ENCODE data around the gene CCDC92B. TPM values are rescaled to one million over a fixed set of nuclear protein-coding genes. Genes with fewer than 3 reads are reported as not detected.
"Not testable (repeated sequence)": the region's sequence is repeated elsewhere in the genome, so short reads cannot be mapped to it uniquely, and the experiment has no call there.

The CCDC92B gene
- under 1 TPM; 0.13 to 0.46 (median 0.24) TPM for polyA plus RNA-seq (ENCODE audit: insufficient read depth in 1 of 5, insufficient read length in 5 of 5, low replicate concordance in 1 of 5)
- long read RNA-seq, donor 1, result 0 reads
- long read RNA-seq, donor 2, result 0 reads
- long read RNA-seq, donor 3, result 0 reads
- long read RNA-seq, donor 4, result 0 reads
- long read RNA-seq, donor 5, partial matches to known transcripts, result 0 of 2 reads
- long read RNA-seq, donor 5, other reads (novel, unspliced or antisense), result 0 of 2 reads
- long read RNA-seq, donor 6, partial matches to known transcripts, result 0 of 1 reads
- long read RNA-seq, donor 6, other reads (novel, unspliced or antisense), result 0 of 1 reads
- long read RNA-seq, donor 7, partial matches to known transcripts, result 0 of 1 reads
- long read RNA-seq, donor 7, other reads (novel, unspliced or antisense), result 0 of 1 reads
- long read RNA-seq, donor 8, result 0 reads

GRCh38 chr17:2749058-2749783 is at the start of gene CCDC92B:
CCDC92B (minus strand) TSS chr17:2749652; CDS start chr17:2735145, 14,507 bp downstream.
- DNase-seq, result no peak

- no peak for DNase-seq
Observed at GRCh38 chr17:2798678-2799077, 49.2 kb upstream of the CCDC92B start.

DNA sequence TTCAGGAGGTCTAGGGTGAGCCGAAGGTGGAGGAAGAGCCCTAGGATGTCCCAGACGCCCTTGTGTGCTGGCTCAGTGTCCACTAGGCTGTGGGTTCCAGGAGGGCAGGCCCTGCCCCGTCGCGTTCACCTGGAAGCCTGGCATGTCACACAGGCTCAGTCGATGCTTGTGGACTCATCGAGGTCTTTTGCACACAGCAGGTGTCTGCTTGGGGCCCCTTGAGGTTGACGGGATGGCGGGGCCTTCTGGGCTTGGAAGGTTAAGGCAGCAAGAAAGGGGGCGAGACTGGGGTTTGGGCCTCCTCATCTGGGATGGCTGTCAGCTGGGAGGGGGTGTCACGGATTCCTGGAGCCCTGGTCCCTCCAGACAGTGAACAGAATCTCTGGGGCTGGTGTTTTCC is 48.7 kb upstream of the CCDC92B start:
- DNase-seq, result no peak

- no peak for DNase-seq
Observed at GRCh38 chr17:2797637-2798036, 48.2 kb upstream of the CCDC92B start.

DNA sequence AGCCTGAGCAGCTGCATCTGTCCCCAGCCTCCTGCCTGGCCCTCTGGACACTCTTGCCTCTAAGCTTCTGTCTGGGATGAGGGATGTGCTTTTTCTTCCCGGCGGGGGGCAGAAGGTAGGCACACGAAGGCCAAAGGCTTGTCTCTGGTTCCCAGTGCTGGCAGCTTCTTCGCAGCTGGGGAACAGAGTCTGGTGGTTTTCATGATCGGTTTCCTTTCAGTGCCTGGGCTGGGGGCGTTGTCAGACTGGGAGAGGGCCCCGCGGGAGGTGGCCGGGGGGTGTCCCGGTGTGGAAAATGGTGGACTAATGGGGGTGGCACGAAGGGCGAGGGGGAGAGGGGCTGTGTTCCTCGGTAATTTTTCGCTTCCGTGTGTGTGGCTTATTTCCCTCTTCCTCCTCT is 47.8 kb upstream of the CCDC92B start:
- no peak for DNase-seq

- no peak for DNase-seq
Observed at GRCh38 chr17:2796164-2797125, 47.0 kb upstream of the CCDC92B start, which contains the start of gene RAP1GAP2. RAP1GAP2 (plus strand) TSS chr17:2796438; CDS start chr17:2796528, 90 bp downstream.

GRCh38 chr17:2795441-2796163 is 46.1 kb upstream of the CCDC92B start:
- no peak for DNase-seq

DNA sequence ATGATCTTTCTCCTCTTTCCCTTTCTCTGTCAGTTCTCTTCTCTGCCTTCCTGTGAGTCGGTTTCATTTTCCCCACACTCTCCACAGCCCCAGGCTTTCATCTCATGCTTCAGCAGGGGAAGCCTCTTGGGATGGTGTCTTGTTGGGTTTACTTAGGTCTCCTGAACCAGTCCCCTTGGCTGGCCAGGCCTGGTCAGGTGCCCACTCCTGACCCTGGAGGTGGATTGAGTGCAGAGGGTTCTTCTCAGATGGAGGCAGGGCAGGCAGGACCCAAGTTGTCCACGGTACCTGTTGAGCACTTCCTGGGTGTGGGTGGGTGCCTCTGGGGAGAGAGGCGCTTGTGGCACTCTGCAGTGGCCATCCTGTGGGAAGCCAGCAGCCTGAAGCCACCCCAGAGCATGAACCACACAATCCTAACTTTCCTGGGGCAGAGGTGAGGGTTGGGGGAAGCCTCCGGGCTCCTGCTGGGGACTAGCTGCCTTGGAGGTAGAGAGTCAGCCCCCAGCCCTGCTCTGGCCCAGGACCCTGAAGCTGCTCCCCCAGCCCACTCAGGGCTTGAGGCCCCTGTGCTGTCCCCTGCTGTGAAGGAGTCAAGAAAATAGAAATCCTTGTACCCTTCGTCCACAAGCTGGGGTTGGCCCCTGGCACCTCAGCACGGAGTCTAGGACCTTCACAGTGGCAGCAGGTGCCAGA is 44.8 kb upstream of the CCDC92B start:
- DNase-seq, result no peak

- DNase-seq, result no peak
Observed at GRCh38 chr17:2792366-2793169, 43.1 kb upstream of the CCDC92B start.

DNA sequence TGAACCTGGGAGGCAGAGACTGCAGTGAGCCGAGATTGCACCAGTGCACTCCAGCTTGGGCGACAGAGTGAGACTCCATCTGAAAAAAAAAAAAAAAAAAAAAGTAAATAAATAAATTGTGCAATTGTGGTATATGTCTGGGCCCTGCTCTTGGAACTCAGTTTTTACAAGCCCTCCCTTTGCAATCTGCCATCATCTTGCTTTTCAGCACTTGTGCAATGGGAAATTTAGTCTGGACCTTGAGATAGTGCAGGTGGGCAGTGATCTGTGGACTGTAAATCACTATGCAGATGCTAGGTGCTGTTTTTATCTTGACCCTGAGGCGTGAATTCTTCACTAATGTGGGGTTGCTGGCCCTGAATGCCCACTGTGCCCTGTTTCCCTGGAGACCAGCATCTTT is 40.2 kb upstream of the CCDC92B start:
- DNase-seq, result no peak

GRCh38 chr17:2786176-2786881 is 36.9 kb upstream of the CCDC92B start:
- peak; percentile 47 to 66 for DNase-seq

- not testable (repeated sequence) for DNase-seq
Observed at GRCh38 chr17:2785376-2785775, 35.9 kb upstream of the CCDC92B start.

DNA sequence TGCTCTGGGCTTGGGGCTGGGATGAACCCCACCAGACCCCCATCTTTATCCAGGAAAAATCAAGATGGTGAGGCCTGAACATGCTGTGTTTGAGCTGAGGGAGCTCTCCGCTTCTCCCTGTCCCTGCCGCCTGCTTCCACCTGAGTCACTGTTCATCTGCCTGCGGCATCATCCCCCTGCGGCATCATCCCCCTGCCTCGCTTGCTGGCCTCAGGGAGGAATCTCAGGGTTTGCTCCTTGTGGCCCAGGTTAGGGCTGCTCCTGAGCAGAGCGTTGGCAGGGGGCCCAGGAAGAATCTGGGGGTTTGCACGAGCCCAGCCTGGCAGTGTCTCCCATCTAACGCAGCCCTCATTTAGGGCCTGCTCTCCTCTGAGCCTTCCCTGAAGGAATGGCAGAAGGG is 35.4 kb upstream of the CCDC92B start:
- no peak for DNase-seq

GRCh38 chr17:2783310-2784030 is 34.0 kb upstream of the CCDC92B start:
- DNase-seq, result no peak

DNA sequence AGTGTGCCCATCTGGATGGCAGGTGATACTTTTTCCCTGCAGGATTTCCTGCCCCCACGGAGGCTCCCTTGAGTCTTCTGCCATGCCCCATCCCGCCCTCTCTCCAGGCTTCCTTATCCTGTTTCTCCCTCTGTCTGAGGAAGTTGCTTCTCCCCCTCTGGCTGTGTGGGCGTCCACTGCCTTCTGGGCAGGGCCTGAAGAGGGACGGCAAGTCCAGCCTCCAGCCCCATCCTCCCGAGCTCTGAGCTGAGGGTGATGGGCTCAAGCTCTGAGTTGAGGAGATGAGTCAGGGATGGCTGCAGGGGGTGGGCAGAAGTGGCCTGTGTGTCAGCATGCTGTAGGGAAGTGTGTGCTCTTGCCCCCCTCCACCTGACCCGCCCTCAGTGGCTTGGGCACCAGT is 32.6 kb upstream of the CCDC92B start:
- DNase-seq, result no peak

- not testable (repeated sequence) for DNase-seq
Observed at GRCh38 chr17:2781598-2781997, 32.1 kb upstream of the CCDC92B start.

GRCh38 chr17:2780931-2781454 is 31.5 kb upstream of the CCDC92B start:
- no peak for DNase-seq

- no peak for DNase-seq
Observed at GRCh38 chr17:2780256-2780655, 30.8 kb upstream of the CCDC92B start.

Measured in right lung (tissue), 10 donors.